Activated CD4-positive, alpha-beta memory T cell treated with anti-CD3 and anti-CD28 coated beads, Interleukin-2, amount 10 ng/mL, durations not matched to agents 7 days and 5 days (primary cell): Measurements from ENCODE around the gene FTO. TPM values are rescaled to one million over a fixed set of nuclear protein-coding genes. Genes with fewer than 3 reads are reported as not detected.

Experiments
- CTCF ChIA-PET: fragments of 350-600 bp; sonication (Branson Sonifier 250); formaldehyde crosslinking; loops from one replicate; lab custom pipeline; 2021; ENCODE audit warnings: antibody characterized with exemption, inconsistent platforms; lab: Charles Lee
- POLR2A ChIA-PET: fragments of 350-600 bp; sonication (Branson Sonifier 250); formaldehyde crosslinking; loops from one replicate; lab custom pipeline; 2021; ENCODE audit warnings: antibody characterized with exemption; lab: Charles Lee
- DNase-seq: peaks from one replicate; pipeline ENCODE4 v3.0.0-alpha.2; 2020
- H3K27ac Mint-ChIP-seq: one replicate; pipeline ENCODE4 v1.8.0; 2021; ENCODE audit warnings: mild to moderate bottlenecking, mixed read lengths
- H3K27me3 Mint-ChIP-seq: one replicate; pipeline ENCODE4 v1.8.0; 2021; ENCODE audit warnings: mixed read lengths
- H3K36me3 Mint-ChIP-seq: one replicate; pipeline ENCODE4 v1.8.0; 2021; ENCODE audit warnings: low read depth, mixed read lengths
- H3K4me1 Mint-ChIP-seq: one replicate; pipeline ENCODE4 v1.8.0; 2021; ENCODE audit warnings: mixed read lengths
- H3K4me3 Mint-ChIP-seq: one replicate; pipeline ENCODE4 v1.8.0; 2021; ENCODE audit warnings: mild to moderate bottlenecking, mixed read lengths
- H3K9me3 Mint-ChIP-seq: one replicate; pipeline ENCODE4 v1.8.0; 2021; ENCODE audit warnings: mixed read lengths
- total RNA-seq, 2 experiments: library from RNA; stranded (reverse); gene quantifications; one replicate each; pipeline ENCODE4 v1.2.3, GENCODE V29; 2021

The FTO gene
- total RNA-seq, 2 experiments from 2014 or later: 48.1 to 48.5 TPM

GRCh38 chr16:53714205-53715022, 10.5 kb downstream of the FTO start:
- peaks cover 8% of the 10 kb centered on the region for H3K4me1 Mint-ChIP-seq
- peaks cover 6% of the 10 kb centered on the region for H3K36me3 Mint-ChIP-seq
- no peaks in the 10 kb centered on the region for H3K27me3 Mint-ChIP-seq
- H3K4me3 Mint-ChIP-seq: no peak overlapping the region
- ChIA-PET CTCF (no interaction called here), POLR2A (no interaction called here)
- H3K27ac Mint-ChIP-seq: no peak overlapping the region
- DNase-seq: no peak
- no peaks in the 10 kb centered on the region for H3K9me3 Mint-ChIP-seq

- no peak for DNase-seq
- POLR2A ChIA-PET: no interaction called here
- no peak overlapping the region for H3K27ac Mint-ChIP-seq
- H3K4me3 Mint-ChIP-seq: no peak overlapping the region
- no peaks in the 10 kb centered on the region for H3K9me3 Mint-ChIP-seq
- CTCF ChIA-PET: no interaction called here
- H3K4me1 Mint-ChIP-seq: peaks cover 8% of the 10 kb centered on the region
- no peaks in the 10 kb centered on the region for H3K27me3 Mint-ChIP-seq
- peaks cover 3% of the 10 kb centered on the region for H3K36me3 Mint-ChIP-seq
Measured at GRCh38 chr16:53715023-53715384, 11.0 kb downstream of the FTO start.

GRCh38 chr16:53717577-53717976, 13.6 kb downstream of the FTO start:
- Mint-ChIP-seq H3K4me1 (peaks cover 8% of the 10 kb centered on the region), H3K27ac (no peak overlapping the region), H3K27me3 (no peaks in the 10 kb centered on the region), H3K9me3 (no peaks in the 10 kb centered on the region), H3K36me3 (peaks cover 5% of the 10 kb centered on the region), H3K4me3 (no peak overlapping the region)
- no peak for DNase-seq
- ChIA-PET CTCF (no interaction called here), POLR2A (no interaction called here)

GRCh38 chr16:53721017-53721416, 17.1 kb downstream of the FTO start:
- Mint-ChIP-seq H3K4me3 (no peak overlapping the region), H3K4me1 (peaks cover 3% of the 10 kb centered on the region), H3K27ac (no peak overlapping the region), H3K27me3 (no peaks in the 10 kb centered on the region), H3K36me3 (peaks cover 3% of the 10 kb centered on the region), H3K9me3 (no peaks in the 10 kb centered on the region)
- ChIA-PET POLR2A (no interaction called here), CTCF (no interaction called here)
- no peak for DNase-seq

- Mint-ChIP-seq H3K27ac (no peak overlapping the region), H3K27me3 (no peaks in the 10 kb centered on the region), H3K4me1 (no peaks in the 10 kb centered on the region), H3K36me3 (peaks cover 7% of the 10 kb centered on the region), H3K9me3 (no peaks in the 10 kb centered on the region), H3K4me3 (no peak overlapping the region)
- no peak for DNase-seq
- ChIA-PET POLR2A (no interaction called here), CTCF (no interaction called here)
Measured at GRCh38 chr16:53726625-53727024, 22.7 kb downstream of the FTO start.

GRCh38 chr16:53730693-53731092, 26.7 kb downstream of the FTO start:
- H3K27me3 Mint-ChIP-seq: no peaks in the 10 kb centered on the region
- H3K4me1 Mint-ChIP-seq: no peaks in the 10 kb centered on the region
- no peak overlapping the region for H3K27ac Mint-ChIP-seq
- ChIA-PET CTCF (interaction anchor here (1.5 kb wide), 1 partner anchor 13 kb away, joined by 8 read pairs; no protein-coding TSS in a partner anchor), POLR2A (no interaction called here)
- peaks cover 7% of the 10 kb centered on the region for H3K36me3 Mint-ChIP-seq
- no peaks in the 10 kb centered on the region for H3K9me3 Mint-ChIP-seq
- no peak for DNase-seq
- H3K4me3 Mint-ChIP-seq: no peak overlapping the region

GRCh38 chr16:53732296-53732929, 28.5 kb downstream of the FTO start:
- Mint-ChIP-seq H3K36me3 (peaks cover 3% of the 10 kb centered on the region), H3K4me1 (no peaks in the 10 kb centered on the region), H3K4me3 (no peak overlapping the region), H3K27me3 (no peaks in the 10 kb centered on the region), H3K9me3 (no peaks in the 10 kb centered on the region), H3K27ac (no peak overlapping the region)
- CTCF ChIA-PET: interaction anchor here (0.6 to 0.7 kb wide), 2 partner anchors 42 to 345 kb away, joined by 3 read pairs; no protein-coding TSS in a partner anchor
- POLR2A ChIA-PET: no interaction called here
- DNase-seq: no peak

GRCh38 chr16:53734908-53735307, 31.0 kb downstream of the FTO start:
- CTCF ChIA-PET: interaction anchor here (1.4 kb wide), 1 partner anchor 8 kb away, joined by 3 read pairs; no protein-coding TSS in a partner anchor
- H3K9me3 Mint-ChIP-seq: no peaks in the 10 kb centered on the region

GRCh38 chr16:53736297-53736696, 32.3 kb downstream of the FTO start:
- no peak overlapping the region for H3K27ac Mint-ChIP-seq
- H3K36me3 Mint-ChIP-seq: no peaks in the 10 kb centered on the region
- no peaks in the 10 kb centered on the region for H3K4me1 Mint-ChIP-seq
- H3K27me3 Mint-ChIP-seq: no peaks in the 10 kb centered on the region
- ChIA-PET POLR2A (no interaction called here), CTCF (no interaction called here)
- H3K9me3 Mint-ChIP-seq: no peaks in the 10 kb centered on the region
- no peak overlapping the region for H3K4me3 Mint-ChIP-seq
- DNase-seq: no peak

More at GRCh38 chr16:53734908-53735307, 31.0 kb downstream of the FTO start:
- Mint-ChIP-seq H3K36me3 (no peaks in the 10 kb centered on the region), H3K4me3 (no peak overlapping the region), H3K27me3 (no peaks in the 10 kb centered on the region), H3K27ac (no peak overlapping the region), H3K4me1 (no peaks in the 10 kb centered on the region)
- no peak for DNase-seq
- POLR2A ChIA-PET: no interaction called here

- Mint-ChIP-seq H3K27ac (no peak overlapping the region), H3K27me3 (no peaks in the 10 kb centered on the region), H3K4me1 (no peaks in the 10 kb centered on the region), H3K36me3 (no peaks in the 10 kb centered on the region), H3K9me3 (no peaks in the 10 kb centered on the region), H3K4me3 (no peak overlapping the region)
- DNase-seq: no peak
- POLR2A ChIA-PET: no interaction called here
- CTCF ChIA-PET: no interaction called here
Measured at GRCh38 chr16:53737552-53737951, 33.6 kb downstream of the FTO start.

GRCh38 chr16:53740476-53740875, 36.5 kb downstream of the FTO start:
- no peaks in the 10 kb centered on the region for H3K36me3 Mint-ChIP-seq
- peaks cover 17% of the 10 kb centered on the region for H3K4me1 Mint-ChIP-seq
- no peak for DNase-seq
- no peaks in the 10 kb centered on the region for H3K27me3 Mint-ChIP-seq
- no peak overlapping the region for H3K4me3 Mint-ChIP-seq
- no peak overlapping the region for H3K27ac Mint-ChIP-seq
- no peaks in the 10 kb centered on the region for H3K9me3 Mint-ChIP-seq
- ChIA-PET POLR2A (no interaction called here), CTCF (interaction anchor here (1.1 kb wide), 1 partner anchor 25 kb away, joined by 3 read pairs; no protein-coding TSS in a partner anchor)

- no peaks in the 10 kb centered on the region for H3K36me3 Mint-ChIP-seq
- ChIA-PET POLR2A (no interaction called here), CTCF (interaction anchor here (1.1 to 4.4 kb wide), 3 partner anchors 13 to 37 kb away, joined by 3 to 16 read pairs (median 15); partner anchors contain the start of genes FTO and RPGRIP1L)
- H3K9me3 Mint-ChIP-seq: no peaks in the 10 kb centered on the region
- H3K4me3 Mint-ChIP-seq: no peak overlapping the region
- no peak for DNase-seq
- H3K4me1 Mint-ChIP-seq: peaks cover 23% of the 10 kb centered on the region
- no peak overlapping the region for H3K27ac Mint-ChIP-seq
- H3K27me3 Mint-ChIP-seq: no peaks in the 10 kb centered on the region
Measured at GRCh38 chr16:53740933-53741531, 37.1 kb downstream of the FTO start.

- POLR2A ChIA-PET: no interaction called here
- Mint-ChIP-seq H3K27ac (no peak overlapping the region), H3K4me3 (no peak overlapping the region), H3K4me1 (peaks cover 25% of the 10 kb centered on the region), H3K36me3 (no peaks in the 10 kb centered on the region), H3K27me3 (no peaks in the 10 kb centered on the region), H3K9me3 (no peaks in the 10 kb centered on the region)
- DNase-seq: no peak
- CTCF ChIA-PET: interaction anchor here (1.5 to 4.4 kb wide), 4 partner anchors 13 to 38 kb away, joined by 5 to 16 read pairs (median 15); partner anchors contain the start of genes FTO and RPGRIP1L
Measured at GRCh38 chr16:53741546-53741945, 37.6 kb downstream of the FTO start.
